HCT116 (cell line): Measurements from ENCODE around the gene TSEN34.

ENCODE experiments used
- ATF3 ChIP-seq: IDR thresholded peaks from 2 replicates; pipeline ENCODE4 v1.6.1; 2012
- CTCF ChIP-seq, 3 experiments: fragments of 200-600 bp in 1 of 3; sonication (generic) in 1 of 3; IDR thresholded peaks in 2 of 3; conservative IDR thresholded peaks in 1 of 3; 2 replicates each; pipeline ENCODE4 v1.5.1; 2012 to 2017; ENCODE audit warnings: low read depth in 2 of 3, low read length in 2 of 3, antibody characterized with exemption in 1 of 3, borderline replicate concordance in 1 of 3, control low read depth in 1 of 3, mild to moderate bottlenecking in 1 of 3, mixed read lengths in 1 of 3, mixed run types in 1 of 3, moderate library complexity in 1 of 3; ENCODE audit not compliant: insufficient read depth in 1 of 3
- EGR1 ChIP-seq: IDR thresholded peaks from 2 replicates; pipeline ENCODE4 v1.6.1; 2012; ENCODE audit warnings: low read depth
- EZH2 ChIP-seq: fragments of 200-600 bp; sonication (generic); IDR thresholded peaks from 2 replicates; pipeline ENCODE4 v1.6.1; 2017; ENCODE audit warnings: antibody characterized with exemption, mixed run types
- POLR2A ChIP-seq: IDR thresholded peaks from 2 replicates; pipeline ENCODE4 v1.7.0; 2011; ENCODE audit warnings: borderline replicate concordance; ENCODE audit not compliant: insufficient read depth, insufficient read length; ENCODE audit errors: extremely low read depth
- POLR2AphosphoS5 ChIP-seq: IDR thresholded peaks from 2 replicates; pipeline ENCODE4 v1.6.1; 2011; ENCODE audit warnings: mild to moderate bottlenecking, low read depth, low read length, moderate library complexity
- YY1 ChIP-seq: IDR thresholded peaks from 2 replicates; pipeline ENCODE4 v1.6.1; 2011; ENCODE audit warnings: low read length, low read depth, moderate library complexity, mild to moderate bottlenecking; ENCODE audit not compliant: insufficient replicate concordance; ENCODE audit errors: extremely low read depth
- ZNF274 ChIP-seq: fragments of 200-500 bp; sonication (Bioruptor generic); IDR thresholded peaks from 2 replicates; pipeline ENCODE4 v1.6.1; 2014; ENCODE audit warnings: mild to moderate bottlenecking, low read depth, low read length, inconsistent platforms

- TF ChIP-seq YY1 (no peak), POLR2AphosphoS5 (no peak), EZH2 (no peak), CTCF (IDR thresholded peaks at IDR 0.05 in 2 of 3, conservative IDR thresholded peaks at IDR 0.05 in 1 of 3; ENCODE audit: borderline replicate concordance in 1 of 3, insufficient read depth in 1 of 3, low read depth in 2 of 3, low read length in 2 of 3) (no peak), POLR2A (no peak), ZNF274 (no peak), EGR1 (no peak), ATF3 (no peak)
These were observed 41.9 kb upstream of the TSEN34 start for GRCh38 chr19:54149021-54149812.
